K562 (cell line): Measurements from ENCODE around the gene PDE8B. TPM values are rescaled to one million over a fixed set of nuclear protein-coding genes. Genes with fewer than 3 reads are reported as not detected.

Experiments
- ATAC-seq: fragments of 200-7000 bp; cut with Tn5 transposase; 3 replicates; pipeline ENCODE4 v1.9.1; 2020; ENCODE audit warnings: moderate library complexity
- BruUV-seq: library from RNA; stranded (reverse); fragments of 400-500 nt; replicated peaks from 2 replicates; lab custom pipeline; 2021; lab: Mats Ljungman, UMichigan
- CTCF ChIA-PET: fragments of 300-600 bp; formaldehyde crosslinking; extraction: SDS; loops from one replicate; lab custom pipeline; 2021; ENCODE audit warnings: low intra/inter-chr PET ratio; lab: Yijun Ruan, JAX
- POLR2A ChIA-PET: fragments of 300-600, 350-650 bp; sonication (Branson Sonifier 250); formaldehyde crosslinking; extraction: SDS; loops from one replicate; lab custom pipeline; 2021; ENCODE audit warnings: antibody characterized with exemption, inconsistent platforms; lab: Yijun Ruan, JAX
- DNase-seq, 4 experiments: peaks; one replicate each; pipeline versions ENCODE4 v3.0.0 to v3.0.0-alpha.2; 2011 to 2018; ENCODE audit warnings: low spot score in 3 of 4, mixed read lengths in 3 of 4; ENCODE audit errors: extremely low read depth in 1 of 4
- FAIRE-seq: peaks from 2 replicates; lab custom pipeline; 2011; peaks lifted over from hg19 to GRCh38; lab: Jason Lieb, UNC
- H2AFZ ChIP-seq: 2 replicates; pipeline ENCODE4 v1.6.0; 2011; ENCODE audit warnings: low read depth, low read length, control low read depth, inconsistent platforms
- H3K27ac ChIP-seq: fragments of 200-600 bp; 3 replicates; pipeline ENCODE4 v1.8.0; 2011; ENCODE audit warnings: low read depth, mild to moderate bottlenecking, control low read depth, inconsistent platforms, low read length, moderate library complexity, mixed read lengths; ENCODE audit errors: extremely low read depth
- H3K27me3 ChIP-seq, 2 experiments: fragments of 300-600 bp in 1 of 2; 2 replicates in 1 of 2; 3 replicates in 1 of 2; pipeline versions ENCODE4 v1.6.0 to v1.8.0; 2011; ENCODE audit warnings: inconsistent platforms in 2 of 2, low read length in 2 of 2, mild to moderate bottlenecking in 1 of 2, mixed read lengths in 1 of 2, moderate library complexity in 1 of 2; ENCODE audit not compliant: control insufficient read depth in 2 of 2, insufficient read depth in 2 of 2
- H3K36me3 ChIP-seq: fragments of 300-600 bp; 3 replicates; pipeline ENCODE4 v1.8.0; 2011; ENCODE audit warnings: mild to moderate bottlenecking, low read length, inconsistent platforms; ENCODE audit not compliant: control insufficient read depth, insufficient read depth
- H3K4me1 ChIP-seq, 2 experiments: fragments of 200-600 bp in 1 of 2; replicated peaks in 1 of 2; 2 replicates in 1 of 2; 3 replicates in 1 of 2; pipeline versions ENCODE4 v1.5.1 to v1.8.0; 2011; ENCODE audit warnings: inconsistent platforms in 2 of 2, low read length in 2 of 2, mild to moderate bottlenecking in 1 of 2, mixed read lengths in 1 of 2, moderate library complexity in 1 of 2; ENCODE audit not compliant: control insufficient read depth in 2 of 2, insufficient read depth in 2 of 2
- H3K4me2 ChIP-seq: 2 replicates; pipeline ENCODE4 v1.6.1; 2011; ENCODE audit warnings: low read length, control low read depth, inconsistent platforms, mixed read lengths; ENCODE audit not compliant: insufficient read depth
- H3K4me3 ChIP-seq: fragments of 200-600 bp; sonication (generic), shearing (Covaris generic); 2 replicates; pipeline ENCODE4 v1.5.1; 2016; ENCODE audit warnings: control low read depth, inconsistent platforms
- H3K79me2 ChIP-seq: fragments of 200-600 bp; 3 replicates; pipeline ENCODE4 v1.8.0; 2011; ENCODE audit warnings: low read length, inconsistent platforms; ENCODE audit not compliant: control insufficient read depth, insufficient read depth
- H3K9ac ChIP-seq, 2 experiments: 2 replicates each; pipeline versions ENCODE4 v1.6.0 to v1.6.1; 2011; ENCODE audit warnings: low read depth in 2 of 2, low read length in 2 of 2, control low read depth in 1 of 2, inconsistent platforms in 1 of 2, mild to moderate bottlenecking in 1 of 2, mixed read lengths in 1 of 2; ENCODE audit not compliant: insufficient read depth in 1 of 2
- H3K9me1 ChIP-seq: one replicate; pipeline ENCODE4 v1.6.0; 2011; ENCODE audit warnings: inconsistent platforms, mild to moderate bottlenecking, low read length, moderate library complexity; ENCODE audit not compliant: control insufficient read depth, insufficient read depth
- H3K9me3 ChIP-seq: replicated peaks from 2 replicates; pipeline ENCODE4 v1.5.1; 2011; ENCODE audit warnings: low read depth, low read length, inconsistent platforms; ENCODE audit not compliant: control insufficient read depth, insufficient read depth
- H4K20me1 ChIP-seq: replicated peaks from 2 replicates; pipeline ENCODE4 v1.6.1; 2011; ENCODE audit warnings: low read length, inconsistent platforms, mixed read lengths; ENCODE audit not compliant: control insufficient read depth, insufficient read depth
- JUN ChIP-seq, 2 experiments: sonication (generic) in 1 of 2; formaldehyde crosslinking in 1 of 2; IDR thresholded peaks; 2 replicates each; pipeline versions ENCODE4 v1.6.1 to v1.8.0; 2012 to 2022; ENCODE audit warnings: borderline replicate concordance in 2 of 2, mild to moderate bottlenecking in 2 of 2, improper control_type of control experiment in 1 of 2, low read depth in 1 of 2, low read length in 1 of 2, missing genetic modification reagents in 1 of 2
- NBN ChIP-seq: fragments of 450-650 bp; IDR thresholded peaks from 2 replicates; pipeline ENCODE4 v1.6.1; 2016; ENCODE audit warnings: low read depth, mild to moderate bottlenecking
- SRSF3 ChIP-seq: fragments of 200-400 bp; formaldehyde crosslinking; IDR thresholded peaks from 2 replicates; pipeline ENCODE4 v1.6.1; 2016; ENCODE audit warnings: mild to moderate bottlenecking, low read length, moderate library complexity; ENCODE audit not compliant: insufficient read depth
- ZEB2 ChIP-seq: fragments of 450-650 bp; IDR thresholded peaks from 2 replicates; pipeline ENCODE4 v1.6.1; 2016
- ZNF311 ChIP-seq: fragments of 250-450 bp; sonication (Bioruptor Pico); IDR thresholded peaks from 2 replicates; pipeline ENCODE4 v1.4.0; 2020; ENCODE audit warnings: mild to moderate bottlenecking, moderate library complexity
- ZNF436 ChIP-seq: fragments of 250-450, 450-650 bp; sonication (Bioruptor Pico); formaldehyde crosslinking; IDR thresholded peaks from 2 replicates; pipeline ENCODE4 v1.7.0; 2020; ENCODE audit warnings: mild to moderate bottlenecking
- ZNF644 ChIP-seq: fragments of 200-800 bp; sonication (Bioruptor generic); IDR thresholded peaks from 2 replicates; pipeline ENCODE4 v1.6.1; 2016; ENCODE audit warnings: low read depth, missing genetic modification characterization, missing compliant biosample characterization
- ZNF717 ChIP-seq: fragments of 250-450 bp; sonication (Bioruptor Pico); IDR thresholded peaks from 2 replicates; pipeline ENCODE4 v1.5.0; 2021
- WGBS: fragments of 100-300 bp; shearing (Covaris generic); methylation state at CpG from one replicate; pipeline ENCODE4 v1.1.6; 2016; ENCODE audit warnings: low coverage, mixed read lengths; ENCODE audit not compliant: insufficient coverage; ENCODE audit errors: missing lambda C conversion rate; 5-methylcytosine and 5-hydroxymethylcytosine counted together
- in situ Hi-C: fragments of 300-500 bp; cut with MboI; formaldehyde crosslinking; loops from 4 replicates; pipeline ENCODE4 v1.15.0; 2018; ENCODE audit warnings: inconsistent platforms, mixed read lengths
- intact Hi-C: fragments of 100-400 bp; cut with micrococcal nuclease; formaldehyde crosslinking; loops from 2 replicates; pipeline ENCODE4 v1.14.2; 2022
- polyA plus RNA-seq, 8 experiments: library from polyadenylated mRNA; depleted of rRNA in 4 of 8; stranded (reverse) in 5 of 8; unstranded in 3 of 8; fragments of >200 nt; fragmentation: Nextera tagmentation in 2 of 8; fragmentation: Illumina TruSeq in 1 of 8; extraction: Ambion mirVana in 2 of 8; extraction: Trizol in 1 of 8; gene quantifications; 2 replicates each; pipeline versions ENCODE4 v1.2.1 to v1.2.3, GENCODE V29; 2011 to 2014; ENCODE audit warnings: inconsistent platforms in 1 of 8, missing spikeins in 1 of 8
- total RNA-seq, 7 experiments: library from RNA; depleted of rRNA in 6 of 7; stranded (reverse); fragments of >200 nt in 6 of 7; fragmentation: Illumina TruSeq in 2 of 7; extraction: Trizol in 2 of 7; gene quantifications; 2 replicates each; pipeline versions ENCODE4 v1.2.1 to v1.2.3, GENCODE V29; 2011 to 2021; ENCODE audit warnings: low replicate concordance in 1 of 7
- TF ChIP-seq, protein P1 (sequence below), 2 experiments: IDR thresholded peaks in 1 of 2; conservative IDR thresholded peaks in 1 of 2; 2 replicates each; pipeline ENCODE4 v1.6.1; 2016; ENCODE audit warnings: low read depth in 2 of 2, mild to moderate bottlenecking in 1 of 2, missing compliant biosample characterization in 1 of 2, missing genetic modification characterization in 1 of 2, moderate library complexity in 1 of 2
- TF ChIP-seq, protein P2 (sequence below): fragments of 450-650 bp; IDR thresholded peaks from 2 replicates; pipeline ENCODE4 v1.6.1; 2016; ENCODE audit warnings: mild to moderate bottlenecking
- TF ChIP-seq, protein P3 (sequence below): fragments of 250-450 bp; sonication (Bioruptor Pico); IDR thresholded peaks from 2 replicates; pipeline ENCODE4 v1.4.0; 2020; ENCODE audit warnings: mild to moderate bottlenecking, moderate library complexity
- TF ChIP-seq, protein P4 (sequence below): fragments of 450-650 bp; formaldehyde crosslinking; IDR thresholded peaks from 2 replicates; pipeline ENCODE4 v1.4.0; 2020; ENCODE audit warnings: mild to moderate bottlenecking, mixed read lengths

Gene PDE8B
- total and polyA plus RNA-seq, 9 of the 15 experiments (the other 6 are each of a cell fraction or from before 2014, with no cell fraction given): 0.15 to 0.28 TPM; not detected in 7

DNA sequence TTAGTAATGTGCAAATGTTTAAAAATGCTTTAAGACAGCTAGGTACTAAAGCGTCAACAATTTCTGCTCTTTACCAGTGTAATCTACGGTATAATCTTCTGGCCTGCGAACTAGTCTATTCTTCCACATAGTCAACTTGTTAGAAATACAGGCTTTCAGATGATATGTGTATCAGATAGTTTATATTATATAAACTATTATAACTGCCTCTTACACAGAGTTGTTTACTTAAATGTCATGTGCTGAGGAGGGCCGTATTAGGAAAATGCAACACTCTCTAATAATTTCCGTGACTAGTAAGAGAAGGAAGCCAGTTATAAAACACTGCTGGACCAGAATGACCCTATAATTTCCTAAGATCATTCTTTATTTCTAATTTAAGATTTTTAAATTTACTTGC is 218.0 kb downstream of the PDE8B start (continued):
- TF ChIP-seq, protein P1, sequence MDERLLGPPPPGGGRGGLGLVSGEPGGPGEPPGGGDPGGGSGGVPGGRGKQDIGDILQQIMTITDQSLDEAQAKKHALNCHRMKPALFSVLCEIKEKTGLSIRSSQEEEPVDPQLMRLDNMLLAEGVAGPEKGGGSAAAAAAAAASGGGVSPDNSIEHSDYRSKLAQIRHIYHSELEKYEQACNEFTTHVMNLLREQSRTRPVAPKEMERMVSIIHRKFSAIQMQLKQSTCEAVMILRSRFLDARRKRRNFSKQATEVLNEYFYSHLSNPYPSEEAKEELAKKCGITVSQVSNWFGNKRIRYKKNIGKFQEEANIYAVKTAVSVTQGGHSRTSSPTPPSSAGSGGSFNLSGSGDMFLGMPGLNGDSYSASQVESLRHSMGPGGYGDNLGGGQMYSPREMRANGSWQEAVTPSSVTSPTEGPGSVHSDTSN (CRISPR knock-in tag; IDR thresholded peaks at IDR 0.05; ENCODE audit: low read depth): no peak
- TF ChIP-seq, protein P1 (tag; conservative IDR thresholded peaks at IDR 0.05; ENCODE audit: low read depth): no peak

DNA sequence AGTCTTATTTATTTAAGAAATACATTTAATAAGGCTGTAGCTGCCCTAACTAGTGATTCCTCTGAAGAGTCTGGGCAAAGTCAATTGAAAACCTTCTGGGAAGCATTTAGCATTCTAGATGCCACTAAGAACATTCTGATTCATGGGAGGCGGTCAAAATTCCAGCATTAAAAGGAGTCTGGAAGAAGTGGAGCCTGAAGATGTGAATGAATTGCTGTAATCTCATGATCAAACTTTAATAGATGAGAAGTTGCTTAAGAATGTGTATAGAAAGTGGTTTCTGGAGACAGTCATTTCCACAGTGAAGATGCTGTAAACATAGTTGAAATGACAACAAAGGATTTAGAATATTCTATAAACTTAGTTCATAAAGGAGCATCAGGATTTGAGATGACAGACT is 220.2 kb downstream of the PDE8B start:
- H2AFZ ChIP-seq: no peak overlapping the region
- H3K4me2 ChIP-seq: no peak overlapping the region
- no peaks in the 10 kb centered on the region for H3K9me1 ChIP-seq
- H3K27ac ChIP-seq: no peak overlapping the region
- FAIRE-seq (no peak), DNase-seq (no peak), ATAC-seq (no peak)
- ChIA-PET POLR2A (no interaction called here), CTCF (no interaction called here)
- no peak overlapping the region for H3K4me3 ChIP-seq
- peaks cover 24% of the 10 kb centered on the region; the same call in 2 of the 3 replicates for H3K36me3 ChIP-seq
- H3K79me2 ChIP-seq: no peaks in the 10 kb centered on the region
- H3K9me3 ChIP-seq: no peaks in the 10 kb centered on the region
- intact Hi-C loops: no loop called here
- H4K20me1 ChIP-seq: no peaks in the 10 kb centered on the region
- H3K27me3 ChIP-seq: no peaks in the 10 kb centered on the region
- in situ Hi-C loops: no loop called here
- WGBS: 96% methylated on average over 1 of the region's 1 CpG
- no peaks in the 10 kb centered on the region for H3K4me1 ChIP-seq
- no peak for TF ChIP-seq ZNF644 (tag)
- no peak for TF ChIP-seq NBN
- no peak for TF ChIP-seq SRSF3
- TF ChIP-seq, protein P2, sequence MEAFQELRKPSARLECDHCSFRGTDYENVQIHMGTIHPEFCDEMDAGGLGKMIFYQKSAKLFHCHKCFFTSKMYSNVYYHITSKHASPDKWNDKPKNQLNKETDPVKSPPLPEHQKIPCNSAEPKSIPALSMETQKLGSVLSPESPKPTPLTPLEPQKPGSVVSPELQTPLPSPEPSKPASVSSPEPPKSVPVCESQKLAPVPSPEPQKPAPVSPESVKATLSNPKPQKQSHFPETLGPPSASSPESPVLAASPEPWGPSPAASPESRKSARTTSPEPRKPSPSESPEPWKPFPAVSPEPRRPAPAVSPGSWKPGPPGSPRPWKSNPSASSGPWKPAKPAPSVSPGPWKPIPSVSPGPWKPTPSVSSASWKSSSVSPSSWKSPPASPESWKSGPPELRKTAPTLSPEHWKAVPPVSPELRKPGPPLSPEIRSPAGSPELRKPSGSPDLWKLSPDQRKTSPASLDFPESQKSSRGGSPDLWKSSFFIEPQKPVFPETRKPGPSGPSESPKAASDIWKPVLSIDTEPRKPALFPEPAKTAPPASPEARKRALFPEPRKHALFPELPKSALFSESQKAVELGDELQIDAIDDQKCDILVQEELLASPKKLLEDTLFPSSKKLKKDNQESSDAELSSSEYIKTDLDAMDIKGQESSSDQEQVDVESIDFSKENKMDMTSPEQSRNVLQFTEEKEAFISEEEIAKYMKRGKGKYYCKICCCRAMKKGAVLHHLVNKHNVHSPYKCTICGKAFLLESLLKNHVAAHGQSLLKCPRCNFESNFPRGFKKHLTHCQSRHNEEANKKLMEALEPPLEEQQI: no peak
- TF ChIP-seq, protein P3, sequence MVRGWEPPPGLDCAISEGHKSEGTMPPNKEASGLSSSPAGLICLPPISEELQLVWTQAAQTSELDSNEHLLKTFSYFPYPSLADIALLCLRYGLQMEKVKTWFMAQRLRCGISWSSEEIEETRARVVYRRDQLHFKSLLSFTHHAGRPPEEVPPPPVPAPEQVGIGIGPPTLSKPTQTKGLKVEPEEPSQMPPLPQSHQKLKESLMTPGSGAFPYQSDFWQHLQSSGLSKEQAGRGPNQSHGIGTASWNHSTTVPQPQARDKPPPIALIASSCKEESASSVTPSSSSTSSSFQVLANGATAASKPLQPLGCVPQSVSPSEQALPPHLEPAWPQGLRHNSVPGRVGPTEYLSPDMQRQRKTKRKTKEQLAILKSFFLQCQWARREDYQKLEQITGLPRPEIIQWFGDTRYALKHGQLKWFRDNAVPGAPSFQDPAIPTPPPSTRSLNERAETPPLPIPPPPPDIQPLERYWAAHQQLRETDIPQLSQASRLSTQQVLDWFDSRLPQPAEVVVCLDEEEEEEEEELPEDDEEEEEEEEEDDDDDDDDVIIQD (CRISPR knock-in tag): no peak
- no peak for TF ChIP-seq JUN (IDR thresholded peaks at IDR 0.05; ENCODE audit: borderline replicate concordance, low read depth, low read length)
- no peak for TF ChIP-seq JUN (CRISPR knock-in tag; IDR thresholded peaks at IDR 0.05; ENCODE audit: borderline replicate concordance)
- no peak for TF ChIP-seq ZNF436
- TF ChIP-seq, protein P4, sequence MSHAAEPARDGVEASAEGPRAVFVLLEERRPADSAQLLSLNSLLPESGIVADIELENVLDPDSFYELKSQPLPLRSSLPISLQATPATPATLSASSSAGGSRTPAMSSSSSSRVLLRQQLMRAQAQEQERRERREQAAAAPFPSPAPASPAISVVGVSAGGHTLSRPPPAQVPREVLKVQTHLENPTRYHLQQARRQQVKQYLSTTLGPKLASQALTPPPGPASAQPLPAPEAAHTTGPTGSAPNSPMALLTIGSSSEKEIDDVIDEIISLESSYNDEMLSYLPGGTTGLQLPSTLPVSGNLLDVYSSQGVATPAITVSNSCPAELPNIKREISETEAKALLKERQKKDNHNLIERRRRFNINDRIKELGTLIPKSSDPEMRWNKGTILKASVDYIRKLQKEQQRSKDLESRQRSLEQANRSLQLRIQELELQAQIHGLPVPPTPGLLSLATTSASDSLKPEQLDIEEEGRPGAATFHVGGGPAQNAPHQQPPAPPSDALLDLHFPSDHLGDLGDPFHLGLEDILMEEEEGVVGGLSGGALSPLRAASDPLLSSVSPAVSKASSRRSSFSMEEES (CRISPR knock-in tag): no peak
- TF ChIP-seq ZEB2: no peak
- TF ChIP-seq ZNF717 (CRISPR knock-in tag): no peak
- TF ChIP-seq ZNF311 (CRISPR knock-in tag): no peak
- no peak overlapping the region for H3K9ac ChIP-seq
- BruUV-seq: no TSS peak
